Measurements from ENCODE around the gene RUVBL1. TPM values are rescaled to one million over a fixed set of nuclear protein-coding genes. Genes with fewer than 3 reads are reported as not detected.
"Not testable (repeated sequence)": the region's sequence is repeated elsewhere in the genome, so short reads cannot be mapped to it uniquely, and the experiment has no call there.

The RUVBL1 gene
- total and polyA plus RNA-seq, 2 experiments from 2014 or later = 45.0 to 54.4 TPM

- Histone ChIP-seq H3K9me2 (ENCODE audit: insufficient read depth) (no peaks in the 10 kb centered on the region), H4K20me1 (ENCODE audit: insufficient read depth) (no peaks in the 10 kb centered on the region; the same call in 1 of the 2 replicates), H3K27me3 (replicated peaks; ENCODE audit: insufficient read depth) (no peaks in the 10 kb centered on the region), H3K27ac (no peak overlapping the region), H3K79me2 (ENCODE audit: insufficient read depth) (peaks cover 20% of the 10 kb centered on the region), H3K36me3 (ENCODE audit: low read depth) (no peaks in the 10 kb centered on the region; the same call in none of the 2 replicates), H3F3A (ENCODE audit: insufficient read depth) (no peaks in the 10 kb centered on the region), H3K4me3 (no peak overlapping the region), H3K4me2 (ENCODE audit: unreplicated experiment) (no peak overlapping the region), H3K9me3 (ENCODE audit: low read depth) (no peaks in the 10 kb centered on the region), H3K9ac (no peak overlapping the region), H2AFZ (no peak overlapping the region), H3K4me1 (ENCODE audit: insufficient read depth) (no peaks in the 10 kb centered on the region)
- in situ Hi-C loops (cut with MboI) = no loop called here
- no peak for DNase-seq
- TF ChIP-seq EZH2 (IDR thresholded peaks at IDR 0.05; ENCODE audit: insufficient read depth, poor library complexity, severe bottlenecking) (no peak), EZH2phosphoT487 (IDR thresholded peaks at IDR 0.05; ENCODE audit: insufficient read depth, low read depth) (no peak)
- WGBS, 2 experiments (ENCODE audit: low coverage in 1 of 2, low lambda C conversion rate in 2 of 2, missing lambda C conversion rate in 2 of 2) = 98 to 99% methylated on average over 5 of the region's 5 CpGs
Observed at GRCh38 chr3:128160661-128161060, 37.0 kb upstream of the RUVBL1 start.

GRCh38 chr3:128155616-128156360 is 32.2 kb upstream of the RUVBL1 start:
- Histone ChIP-seq H3K27me3 (replicated peaks; ENCODE audit: insufficient read depth) (no peaks in the 10 kb centered on the region), H2AFZ (no peak overlapping the region), H3K4me1 (ENCODE audit: insufficient read depth) (peaks cover 6% of the 10 kb centered on the region; the same call in 1 of the 2 replicates), H3F3A (ENCODE audit: insufficient read depth) (0 out of 2 replicates have a peak, but pooled peaks cover 4% of the 10 kb centered on the region), H3K9me2 (ENCODE audit: insufficient read depth) (no peaks in the 10 kb centered on the region), H4K20me1 (ENCODE audit: insufficient read depth) (no peaks in the 10 kb centered on the region; the same call in 1 of the 2 replicates), H3K9me3 (ENCODE audit: low read depth) (no peaks in the 10 kb centered on the region), H3K4me2 (ENCODE audit: unreplicated experiment) (no peak overlapping the region), H3K79me2 (ENCODE audit: insufficient read depth) (peaks cover 31% of the 10 kb centered on the region), H3K27ac (no peak overlapping the region), H3K36me3 (ENCODE audit: low read depth) (no peaks in the 10 kb centered on the region; the same call in none of the 2 replicates), H3K4me3 (no peak overlapping the region), H3K9ac (no peak overlapping the region)
- in situ Hi-C loops (cut with MboI) = no loop called here
- no peak for TF ChIP-seq EZH2phosphoT487 (IDR thresholded peaks at IDR 0.05; ENCODE audit: insufficient read depth, low read depth)
- 70 to 71% methylated on average over 3 of the region's 3 CpGs for WGBS, 2 experiments (ENCODE audit: low coverage in 1 of 2, low lambda C conversion rate in 2 of 2, missing lambda C conversion rate in 2 of 2)
- no peak for DNase-seq

- not testable (repeated sequence) for DNase-seq
Observed at GRCh38 chr3:128154354-128154753, 30.7 kb upstream of the RUVBL1 start.

GRCh38 chr3:128153156-128154041 is 29.8 kb upstream of the RUVBL1 start, which contains the start of gene EEFSEC:
EEFSEC (plus strand) TSS chr3:128153481; CDS start chr3:128153508, 27 bp downstream.
- no peak for TF ChIP-seq EZH2phosphoT487 (IDR thresholded peaks at IDR 0.05; ENCODE audit: insufficient read depth, low read depth)
- no peak for TF ChIP-seq EZH2 (IDR thresholded peaks at IDR 0.05; ENCODE audit: insufficient read depth, poor library complexity, severe bottlenecking)
- peak within 1 kb of the TSS; percentile 85 for H3K4me3 ChIP-seq

More at GRCh38 chr3:128154354-128154753, 30.7 kb upstream of the RUVBL1 start:
- H3K36me3 ChIP-seq (ENCODE audit: low read depth); H3F3A ChIP-seq (ENCODE audit: insufficient read depth); H3K9me3 ChIP-seq (ENCODE audit: low read depth); H3K9me2 ChIP-seq (ENCODE audit: insufficient read depth); H3K27me3 ChIP-seq (replicated peaks; ENCODE audit: insufficient read depth); H4K20me1 ChIP-seq (ENCODE audit: insufficient read depth); H3K4me1 ChIP-seq (ENCODE audit: insufficient read depth); in situ Hi-C loops (cut with MboI): not testable (repeated sequence)
- Histone ChIP-seq H3K4me3 (peak overlapping the region; percentile 85), H3K79me2 (ENCODE audit: insufficient read depth) (peaks cover 31% of the 10 kb centered on the region), H3K4me2 (ENCODE audit: unreplicated experiment) (peak overlapping the region; percentile 91), H3K27ac (peak overlapping the region; percentile 71), H3K9ac (peak overlapping the region; percentile 86), H2AFZ (peak overlapping the region; percentile 93)
- 67 to 77% methylated on average over 7 to 16 of the region's 16 CpGs for WGBS, 2 experiments (ENCODE audit: low coverage in 1 of 2, low lambda C conversion rate in 2 of 2, missing lambda C conversion rate in 2 of 2)

More at GRCh38 chr3:128153156-128154041, 29.8 kb upstream of the RUVBL1 start, which contains the start of gene EEFSEC:
- no peaks in the 10 kb centered on the region for H3K27me3 ChIP-seq (replicated peaks; ENCODE audit: insufficient read depth)
- WGBS, 2 experiments (ENCODE audit: low coverage in 1 of 2, low lambda C conversion rate in 2 of 2, missing lambda C conversion rate in 2 of 2) = 1% methylated on average over 82 to 94 of the region's 96 CpGs
- H3K36me3 ChIP-seq (ENCODE audit: low read depth) = no peaks in the 10 kb centered on the region; the same call in none of the 2 replicates
- no peaks in the 10 kb centered on the region for H3K9me3 ChIP-seq (ENCODE audit: low read depth)
- H3F3A ChIP-seq (ENCODE audit: insufficient read depth) = 0 out of 2 replicates have a peak, but pooled peaks cover 4% of the 10 kb centered on the region
- H3K27ac ChIP-seq = peak within 1 kb of the TSS; percentile 71
- peak within 1 kb of the TSS; percentile 86 for H3K9ac ChIP-seq
- H3K79me2 ChIP-seq (ENCODE audit: insufficient read depth) = peaks cover 31% of the 10 kb centered on the region
- in situ Hi-C loops (cut with MboI) = no loop called here
- H3K4me1 ChIP-seq (ENCODE audit: insufficient read depth) = peaks cover 6% of the 10 kb centered on the region; the same call in 1 of the 2 replicates
- peak within 1 kb of the TSS; percentile 91 for H3K4me2 ChIP-seq (ENCODE audit: unreplicated experiment)
- no peaks in the 10 kb centered on the region; the same call in 1 of the 2 replicates for H4K20me1 ChIP-seq (ENCODE audit: insufficient read depth)
- no peaks in the 10 kb centered on the region for H3K9me2 ChIP-seq (ENCODE audit: insufficient read depth)
- peak within 1 kb of the TSS; percentile 93 for H2AFZ ChIP-seq
- peak; percentile 89 for DNase-seq
